NCI-H2081 treated with DMSO at 0.1 percent for 48 hours (cell line): ENCODE results near the gene ALDH4A1.

Source experiments
- DNase-seq: peaks from one replicate; lab custom pipeline; 2025; lab: John Stamatoyannopoulos, UW

ALDH4A1 gene, protein sequence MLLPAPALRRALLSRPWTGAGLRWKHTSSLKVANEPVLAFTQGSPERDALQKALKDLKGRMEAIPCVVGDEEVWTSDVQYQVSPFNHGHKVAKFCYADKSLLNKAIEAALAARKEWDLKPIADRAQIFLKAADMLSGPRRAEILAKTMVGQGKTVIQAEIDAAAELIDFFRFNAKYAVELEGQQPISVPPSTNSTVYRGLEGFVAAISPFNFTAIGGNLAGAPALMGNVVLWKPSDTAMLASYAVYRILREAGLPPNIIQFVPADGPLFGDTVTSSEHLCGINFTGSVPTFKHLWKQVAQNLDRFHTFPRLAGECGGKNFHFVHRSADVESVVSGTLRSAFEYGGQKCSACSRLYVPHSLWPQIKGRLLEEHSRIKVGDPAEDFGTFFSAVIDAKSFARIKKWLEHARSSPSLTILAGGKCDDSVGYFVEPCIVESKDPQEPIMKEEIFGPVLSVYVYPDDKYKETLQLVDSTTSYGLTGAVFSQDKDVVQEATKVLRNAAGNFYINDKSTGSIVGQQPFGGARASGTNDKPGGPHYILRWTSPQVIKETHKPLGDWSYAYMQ

DNA sequence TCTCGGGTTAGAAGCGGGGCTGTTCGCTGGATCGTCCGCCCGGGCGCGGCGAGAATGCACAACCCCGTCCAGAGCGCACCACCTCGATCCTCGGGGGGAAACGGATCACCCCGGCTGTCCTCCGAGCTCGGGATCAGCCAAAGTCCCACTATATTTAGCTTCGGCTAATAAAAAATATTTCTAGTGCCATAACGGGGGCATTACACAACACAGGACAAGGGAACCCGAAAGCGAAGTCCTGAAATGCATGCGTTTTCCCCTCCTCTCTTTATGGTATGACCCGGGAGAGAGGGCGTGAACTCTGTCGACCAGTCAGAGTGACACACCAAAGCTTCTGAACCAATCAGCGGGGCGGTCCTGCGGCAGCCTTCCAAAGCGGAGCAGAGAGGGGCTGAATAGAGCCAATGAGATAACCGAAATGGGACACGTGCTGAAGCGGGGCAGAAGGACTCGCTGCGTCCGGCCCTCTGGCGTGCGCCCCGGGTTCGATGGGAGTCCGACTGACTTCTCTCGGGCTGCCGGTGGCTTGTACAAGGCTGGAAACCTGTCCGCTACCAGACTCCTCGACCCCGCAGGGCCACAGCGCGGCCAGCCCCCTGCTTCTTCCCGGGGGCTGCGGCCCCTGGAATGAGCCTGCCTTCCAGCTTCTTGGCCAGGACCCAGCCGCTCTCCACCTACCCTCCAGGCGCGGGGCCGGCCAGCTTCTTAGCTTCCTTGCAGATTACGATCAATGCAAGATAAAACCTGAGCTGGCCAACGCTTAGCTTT lies at the start of gene ALDH4A1:
ALDH4A1 (minus strand) TSS at position 33 of the 768 bp plus-strand sequence; CDS start at position 1, 32 bp downstream.
- peak; percentile 77 for DNase-seq

DNA sequence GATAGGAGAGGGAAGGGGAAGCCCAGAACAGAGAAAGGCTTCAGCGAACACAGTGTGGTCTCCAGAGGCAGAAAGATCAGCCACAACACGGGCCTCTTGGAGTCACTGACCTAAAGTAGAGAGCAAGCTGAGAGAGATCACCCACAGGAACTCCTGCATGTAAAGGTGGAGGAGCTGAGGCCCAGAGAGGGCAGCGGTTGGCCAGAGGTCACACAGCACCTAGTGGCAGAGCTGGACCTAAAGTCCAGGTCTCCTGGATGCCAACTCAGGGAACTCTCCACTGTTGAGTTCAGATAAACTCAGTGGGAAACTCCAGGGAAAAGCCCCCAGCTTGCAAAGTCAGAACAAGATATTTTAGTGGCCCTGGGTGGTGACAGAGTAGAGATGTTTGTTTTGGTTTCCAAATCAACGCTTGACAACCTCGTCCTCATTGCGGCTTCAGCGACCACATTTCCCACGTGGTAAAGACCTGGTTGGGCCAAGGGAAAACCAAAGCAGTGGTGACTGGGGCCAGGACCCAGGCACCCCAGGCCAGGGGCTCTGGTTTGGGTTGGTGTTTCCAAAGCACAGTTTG lies 49.5 kb upstream of the ALDH4A1 start:
- no peak for DNase-seq

DNA sequence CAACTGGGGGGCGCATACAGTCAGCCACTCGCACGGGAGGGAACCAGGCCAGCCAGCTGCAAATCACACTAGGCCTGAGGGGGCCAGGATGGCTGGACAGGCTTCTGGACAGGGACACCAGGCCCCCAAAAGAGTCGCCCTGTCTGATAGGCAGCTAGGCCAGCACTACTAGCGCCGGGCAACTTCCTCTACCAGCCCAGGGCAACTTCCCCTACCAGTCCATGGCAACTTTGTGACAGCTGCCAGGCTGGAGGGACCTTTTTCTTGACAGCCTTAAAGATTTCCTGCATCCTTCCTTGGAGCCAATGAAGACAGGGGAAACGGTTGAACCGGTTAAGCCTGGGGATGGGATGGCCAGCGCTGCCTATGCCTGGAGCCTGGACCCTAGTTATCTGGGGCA lies 49.1 kb upstream of the ALDH4A1 start:
- no peak for DNase-seq

DNA sequence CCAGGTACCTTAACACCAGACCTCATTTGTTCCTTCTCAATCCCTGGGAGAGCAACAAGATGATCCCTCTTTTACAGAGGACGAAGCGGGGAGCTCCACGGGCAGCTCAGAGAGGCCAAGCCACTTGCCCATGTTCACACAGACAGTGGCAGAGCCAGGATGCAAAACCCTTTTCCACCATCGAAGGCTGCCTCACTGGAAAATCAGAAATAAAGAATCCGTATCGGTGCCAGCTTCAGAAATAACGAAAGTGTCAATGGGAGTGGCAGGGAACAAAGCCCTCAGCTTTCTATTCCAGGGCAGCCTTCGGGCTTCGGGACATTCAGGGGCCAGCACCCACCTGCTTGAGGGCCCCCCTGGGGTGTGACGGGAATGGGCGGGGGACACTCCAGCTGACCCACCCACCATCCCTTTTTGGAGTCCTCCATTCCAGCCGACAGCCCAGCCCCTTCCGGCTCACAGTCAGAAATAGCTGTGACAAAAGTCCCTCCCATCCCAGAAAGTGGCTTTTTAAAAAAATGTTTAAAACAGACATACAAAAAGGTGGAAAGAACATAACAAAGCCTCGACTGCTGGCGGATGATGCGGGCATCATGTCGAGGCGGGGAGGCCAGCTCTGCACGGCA lies 48.2 kb upstream of the ALDH4A1 start:
- DNase-seq: no peak

DNA sequence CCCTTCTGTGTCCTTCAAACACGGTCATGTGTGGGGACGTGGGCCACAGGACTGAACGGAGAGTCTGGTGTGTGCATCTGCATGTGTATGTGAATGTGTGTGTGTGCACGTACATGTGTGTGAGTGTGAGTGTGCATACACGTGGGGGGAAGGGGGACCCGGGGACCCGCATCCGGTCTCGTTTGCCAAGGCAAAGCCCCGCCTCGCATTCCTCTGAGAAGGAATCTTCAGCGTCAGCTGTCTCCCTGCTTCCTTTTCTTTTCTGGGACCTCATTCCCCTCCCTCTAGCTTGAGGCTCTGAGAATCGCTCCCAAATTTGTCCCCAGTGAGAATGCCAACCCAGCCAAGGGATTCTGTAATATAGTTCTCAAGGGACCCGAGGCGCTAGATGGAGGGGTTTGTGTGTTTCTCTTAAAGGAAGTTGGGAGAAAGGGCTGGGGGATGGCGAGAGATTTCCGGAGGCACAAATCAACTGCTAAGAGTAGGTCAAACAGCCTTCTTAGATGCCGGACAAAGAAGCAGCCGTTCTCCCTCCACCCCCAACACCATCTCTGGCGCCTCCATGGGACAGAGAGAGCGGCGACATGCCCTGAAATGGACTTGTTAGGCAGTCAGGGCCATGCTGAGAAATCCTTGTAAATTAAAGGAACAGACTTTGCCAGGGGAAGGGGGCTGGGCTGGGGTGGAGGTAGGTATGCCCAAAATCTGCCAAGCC lies 47.5 kb upstream of the ALDH4A1 start:
- no peak for DNase-seq

DNA sequence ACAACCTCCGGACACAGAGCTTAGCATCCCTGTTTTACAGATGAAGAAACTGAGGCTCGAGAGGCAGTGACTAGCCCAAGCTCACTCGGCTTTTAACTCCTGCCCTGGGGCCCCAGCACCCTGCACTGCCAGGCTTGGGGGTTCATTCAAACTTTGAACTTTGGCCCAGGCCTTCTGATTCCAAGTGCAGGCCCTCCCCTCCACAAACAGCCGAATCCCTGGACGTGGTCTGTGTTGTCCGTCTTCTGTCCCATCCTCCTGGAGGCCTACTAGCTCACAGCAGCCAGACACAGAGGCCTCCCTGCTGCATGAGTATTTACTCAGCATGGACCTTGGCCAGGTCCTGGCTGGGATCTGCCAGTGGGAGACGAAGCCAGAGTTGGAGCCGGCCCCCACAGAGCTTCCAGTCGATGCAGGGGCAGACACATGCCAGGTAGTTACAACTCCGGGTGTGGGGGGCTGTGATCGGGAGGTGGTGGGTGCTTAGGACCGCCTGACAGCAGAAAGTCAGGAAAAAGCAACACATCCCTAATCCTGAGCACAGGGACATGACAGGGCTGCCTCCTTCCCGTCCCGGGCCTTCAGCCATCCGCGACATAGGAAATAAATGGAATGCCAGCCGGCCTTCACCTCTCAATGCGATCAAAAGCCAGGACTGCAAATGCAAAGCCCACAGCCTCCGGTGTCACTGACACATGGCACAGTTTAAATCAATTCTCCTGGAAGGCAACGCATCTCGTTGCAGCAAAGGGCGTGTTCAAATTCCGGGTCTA lies 46.7 kb upstream of the ALDH4A1 start:
- no peak for DNase-seq

DNA sequence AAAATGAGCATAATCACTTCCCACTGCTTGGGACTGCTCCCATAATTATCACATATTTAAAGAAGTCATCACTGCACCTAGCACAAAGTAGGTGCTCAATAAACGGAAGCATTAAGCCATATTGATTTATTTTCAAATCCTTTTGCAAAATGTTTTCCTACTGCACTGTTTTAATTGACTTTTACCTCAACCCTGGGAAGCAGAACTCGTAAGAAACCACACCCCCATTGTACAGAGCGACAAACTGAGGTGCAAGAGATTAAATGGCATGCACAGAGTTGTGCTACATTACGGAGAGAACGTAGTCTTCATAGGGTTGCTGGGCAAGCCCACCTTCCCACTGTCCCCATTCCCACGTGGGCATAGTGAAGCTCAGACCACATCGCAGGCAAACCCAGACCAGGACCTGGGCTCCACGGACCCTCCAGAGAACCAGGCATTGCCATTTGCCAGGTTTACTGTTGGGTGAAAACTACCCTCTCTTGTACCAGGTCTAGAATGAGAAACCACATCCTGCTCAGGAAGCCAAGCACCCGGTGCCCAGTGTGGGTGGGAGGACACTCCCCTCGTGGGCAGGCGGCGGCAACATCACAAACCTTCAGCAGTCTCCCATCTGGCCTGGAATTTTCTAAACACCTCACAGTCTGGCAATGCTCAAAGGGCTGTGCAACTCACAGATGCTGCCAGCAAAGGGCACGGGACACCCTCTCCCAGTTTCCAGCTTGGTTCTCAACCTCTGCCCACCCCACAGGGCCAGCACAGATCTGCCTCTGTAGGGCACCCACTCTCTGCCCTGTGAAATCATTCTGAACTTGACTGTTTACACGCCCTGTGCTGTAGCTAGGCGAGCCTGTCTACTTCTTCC lies 45.9 kb upstream of the ALDH4A1 start:
- no peak for DNase-seq

DNA sequence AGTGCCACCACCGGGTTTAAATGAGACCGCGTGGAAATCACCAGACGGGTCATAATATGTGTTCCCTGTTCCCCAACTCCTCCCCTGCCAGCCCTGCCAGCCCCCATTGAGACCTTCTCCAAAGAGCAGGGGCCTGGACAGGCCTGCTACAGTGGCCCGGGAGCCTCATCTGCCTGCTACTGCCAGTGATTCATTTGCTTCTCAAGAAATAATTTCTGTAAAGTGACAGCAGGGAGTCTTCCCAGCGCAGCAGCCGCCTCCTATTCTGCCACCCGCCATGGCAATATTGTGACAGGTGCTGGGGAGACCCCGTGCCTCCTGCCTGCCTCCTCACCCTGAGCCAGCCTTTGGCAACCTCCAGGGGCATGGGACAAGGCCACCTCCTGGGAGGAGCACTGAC lies 45.2 kb upstream of the ALDH4A1 start:
- DNase-seq: no peak

DNA sequence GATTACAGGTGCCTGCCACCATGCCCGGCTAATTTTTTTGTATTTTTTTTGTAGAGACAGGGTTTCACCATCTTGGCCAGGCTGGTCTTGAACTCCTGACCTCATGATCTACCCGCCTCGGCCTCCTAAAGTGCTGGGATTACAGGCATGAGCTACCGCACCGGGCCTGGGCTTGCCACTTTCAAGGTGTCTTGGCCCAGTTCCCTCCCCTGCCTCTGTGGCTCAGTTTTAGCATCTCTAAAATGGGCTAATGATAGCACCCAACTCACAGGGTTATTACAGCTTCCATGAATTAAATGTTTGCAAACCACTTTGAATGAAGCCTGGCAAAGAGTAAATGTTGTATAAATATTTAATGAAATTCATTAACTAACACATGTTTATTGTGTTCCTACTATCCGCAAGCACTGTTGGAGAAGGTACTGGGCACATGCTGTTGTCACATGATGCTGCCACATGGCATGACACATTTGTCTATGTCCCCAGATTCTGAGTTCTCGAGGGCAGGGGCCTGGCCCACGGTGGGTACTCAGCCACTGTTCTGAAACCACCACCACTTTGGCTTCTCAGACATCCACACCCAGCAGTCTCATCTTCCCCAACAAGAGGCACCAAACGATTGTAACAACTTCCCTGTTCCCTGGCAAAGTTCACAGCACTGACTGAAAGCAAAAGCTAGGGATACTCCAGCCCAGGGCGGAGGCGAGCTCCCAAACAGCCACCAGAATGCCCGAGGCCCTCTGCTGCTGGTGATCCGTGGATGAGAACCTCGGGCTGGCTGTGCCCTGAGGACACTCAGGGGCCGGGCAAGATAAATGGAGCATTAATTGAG lies 44.4 kb upstream of the ALDH4A1 start:
- DNase-seq: no peak

DNA sequence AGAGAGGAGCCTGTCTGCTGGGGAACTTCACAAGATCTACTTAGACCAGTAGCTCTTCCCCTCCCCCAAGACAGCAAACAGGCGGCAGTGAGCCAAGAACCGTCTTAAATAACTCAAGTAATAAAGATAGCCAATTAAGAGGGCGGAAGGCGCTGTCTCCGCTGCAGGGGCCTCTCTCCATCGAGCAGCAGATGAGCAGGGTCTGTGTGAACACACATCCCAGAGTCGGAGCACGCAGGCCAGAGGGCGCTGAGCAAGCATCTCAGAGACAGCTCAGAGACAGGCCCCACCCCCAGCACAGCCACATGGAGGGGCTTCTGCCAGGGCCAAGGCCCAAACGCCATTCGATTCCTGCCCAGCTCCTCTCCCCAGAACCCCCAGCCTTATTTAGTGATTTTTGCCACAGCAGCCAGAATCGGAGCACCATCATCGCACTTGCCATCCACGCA lies 43.1 kb upstream of the ALDH4A1 start:
- DNase-seq: no peak

DNA sequence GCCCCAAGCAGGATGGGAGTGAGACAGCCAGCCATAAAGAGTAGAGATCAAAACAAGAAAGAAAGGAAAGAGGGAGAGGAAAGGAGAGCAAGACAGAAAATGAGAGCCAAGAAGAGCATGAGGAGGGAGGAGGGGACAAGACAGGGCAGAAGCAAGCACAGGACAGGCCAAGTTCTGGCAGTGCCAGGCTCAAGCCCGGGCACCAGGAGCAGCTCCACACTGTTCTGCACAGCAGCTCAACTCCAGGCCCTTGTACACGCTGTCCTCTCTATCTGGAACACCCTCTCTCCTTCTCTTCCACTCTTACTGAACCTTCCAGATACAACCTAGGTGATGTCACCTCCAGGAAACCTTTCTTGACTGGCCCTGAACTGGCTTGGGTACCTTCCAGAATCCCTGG lies 42.5 kb upstream of the ALDH4A1 start:
- no peak for DNase-seq

DNA sequence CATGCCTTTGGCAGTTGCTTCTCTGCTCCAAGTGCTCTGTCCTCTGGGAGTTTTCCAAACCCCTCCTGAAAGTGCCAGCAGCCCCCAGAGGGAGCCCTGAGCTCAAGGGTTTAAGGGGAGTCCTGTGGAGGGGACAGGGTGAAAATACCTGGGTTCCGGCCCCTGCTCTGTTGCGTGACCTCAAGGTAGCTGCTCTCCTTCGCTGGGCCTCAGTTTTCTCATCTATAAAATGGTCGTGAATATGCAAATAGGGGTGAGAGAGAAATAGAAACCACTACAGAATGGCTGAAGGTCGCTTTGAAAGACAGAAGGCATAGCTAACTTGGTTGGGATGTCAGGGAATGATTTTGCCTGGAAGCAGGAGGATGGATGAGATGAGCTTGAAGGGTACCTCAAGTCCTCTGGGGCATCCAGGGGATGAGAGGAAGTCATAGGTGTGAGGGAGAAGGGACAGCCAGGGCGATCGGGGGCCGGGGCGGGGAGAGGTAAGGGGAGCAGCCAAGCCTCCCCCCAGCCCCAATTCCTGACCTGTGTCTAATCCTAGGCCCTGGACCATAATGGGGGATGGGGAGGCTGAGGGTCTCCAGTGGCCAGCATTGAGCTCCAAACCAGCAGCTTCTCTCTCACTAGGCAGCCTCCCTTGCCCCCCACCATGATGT lies 41.7 kb upstream of the ALDH4A1 start:
- DNase-seq: no peak

DNA sequence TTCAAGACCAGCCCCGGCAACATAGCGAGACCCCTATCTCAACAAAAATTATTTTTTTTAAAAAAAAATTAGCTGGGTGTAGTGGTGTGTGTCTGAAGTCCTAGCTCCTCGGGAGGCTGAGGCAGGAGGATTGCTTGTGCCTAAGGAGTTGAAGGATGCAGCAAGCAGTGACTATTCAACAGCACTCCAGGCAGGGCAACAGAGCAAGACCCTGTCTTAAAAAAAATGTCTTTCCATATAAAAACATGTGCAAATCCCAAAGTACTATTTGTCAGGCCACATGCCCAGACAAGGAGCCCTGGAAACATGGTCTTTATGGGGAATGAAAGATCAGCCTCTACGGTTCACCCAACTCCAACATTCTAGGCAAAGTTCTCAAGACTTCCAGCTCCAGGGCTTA lies 40.8 kb upstream of the ALDH4A1 start:
- DNase-seq: no peak

DNA sequence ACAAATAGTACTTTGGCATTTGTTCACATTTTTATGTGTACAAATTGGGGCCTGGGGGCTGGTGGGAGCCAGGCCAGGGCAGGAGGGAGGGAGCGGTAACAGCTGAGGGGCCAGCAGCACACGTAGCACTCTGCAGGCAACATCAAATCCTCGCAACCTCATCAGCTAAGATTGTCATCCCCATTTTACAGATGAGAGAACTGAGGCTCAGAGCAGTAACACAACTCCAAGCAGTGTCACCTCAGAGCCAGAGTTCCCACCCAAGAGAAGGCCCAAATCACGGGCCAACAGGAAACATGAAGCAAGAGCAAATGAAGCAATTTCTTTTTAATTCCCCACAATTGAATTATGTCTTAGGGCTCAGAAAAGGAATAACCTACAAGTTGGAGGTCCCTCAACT lies 40.0 kb upstream of the ALDH4A1 start:
- no peak for DNase-seq

DNA sequence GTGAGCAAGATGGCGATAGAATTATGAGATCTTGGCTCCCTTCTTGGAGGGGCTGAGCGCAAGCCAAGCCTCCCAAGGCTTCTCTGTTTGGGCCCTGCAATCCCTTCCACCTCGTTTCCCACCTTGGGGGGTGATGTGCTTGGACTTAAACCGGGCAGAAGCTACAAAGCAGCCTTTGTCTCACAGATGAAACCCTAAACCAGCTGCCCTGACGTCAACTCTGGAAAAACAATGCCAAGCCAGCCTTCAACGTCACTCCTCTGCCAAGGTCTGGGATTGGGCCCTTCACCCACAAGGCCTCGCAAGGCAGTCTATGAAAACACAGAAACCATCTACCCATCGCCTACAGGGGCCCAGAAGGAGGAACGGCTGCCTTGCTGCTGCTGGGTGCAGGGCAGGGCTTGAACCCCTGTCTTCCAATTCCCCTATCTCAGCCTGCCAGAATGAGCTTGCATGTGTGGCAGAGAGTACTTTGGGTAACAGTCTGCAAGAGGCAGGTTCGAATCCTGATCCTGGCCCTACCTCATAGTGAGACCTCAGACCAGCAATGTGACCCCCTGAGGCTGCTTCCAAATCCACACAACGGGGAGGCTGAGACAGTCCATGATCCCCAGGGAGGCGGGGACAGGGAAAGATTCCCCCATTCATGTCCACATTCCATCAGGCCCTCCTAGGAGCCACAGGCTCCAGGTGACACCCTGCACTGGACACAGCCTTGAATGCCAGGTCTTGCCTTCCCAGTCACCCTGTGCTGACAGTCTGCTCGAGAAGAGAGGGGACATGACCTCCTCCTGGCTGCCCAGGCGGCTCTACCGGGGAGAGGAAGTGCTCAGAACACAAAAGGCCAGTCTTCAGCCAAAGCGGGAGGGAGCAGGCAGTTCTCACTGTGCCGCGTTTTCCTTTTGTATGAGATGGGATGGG lies 39.1 kb upstream of the ALDH4A1 start:
- no peak for DNase-seq

DNA sequence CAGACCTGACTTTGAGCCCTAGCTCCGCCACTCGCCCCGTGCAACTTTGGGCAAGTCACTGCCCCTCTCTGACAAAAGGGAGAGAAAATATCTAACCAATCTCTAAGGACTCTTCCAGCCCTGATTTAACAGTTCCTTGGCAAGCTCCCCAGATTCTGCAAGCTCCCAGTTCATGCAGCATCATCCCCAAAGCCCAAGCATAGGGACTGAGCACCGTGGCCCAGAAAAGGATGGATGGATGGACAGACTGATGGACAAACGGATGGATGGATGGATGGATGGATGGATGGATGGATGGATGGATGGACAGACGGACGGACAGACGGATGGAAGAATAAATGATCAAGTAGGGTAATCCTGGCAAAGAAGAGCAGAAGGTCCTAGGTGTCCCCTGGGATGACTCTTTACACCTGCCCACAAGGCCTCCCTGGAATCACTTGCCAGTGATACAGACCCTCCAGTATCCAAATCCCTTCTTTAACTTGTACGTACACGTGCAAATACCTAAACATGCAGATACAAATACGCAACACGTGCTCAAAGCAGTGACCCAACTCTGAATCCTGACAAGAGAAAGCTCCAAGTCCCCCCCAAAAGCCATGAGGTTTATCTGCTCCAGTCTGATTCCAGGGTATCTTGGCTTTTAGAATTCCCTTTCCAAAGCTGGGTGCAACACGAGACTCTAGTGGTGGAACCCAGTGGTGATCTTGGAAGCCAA lies 38.1 kb upstream of the ALDH4A1 start:
- no peak for DNase-seq
